A549 treated with DMSO at 1 μM for 4 hours (cell line): Measurements from ENCODE around the gene SHOC1. TPM values are rescaled to one million over a fixed set of nuclear protein-coding genes. Genes with fewer than 3 reads are reported as not detected.

Source experiments
- total RNA-seq: library from RNA; stranded (reverse); fragments of 200-300 nt; extraction: Qiagen RNA extraction; gene quantifications from 5 replicates; pipeline ENCODE4 v1.2.3, GENCODE V29; 2022; ENCODE audit warnings: low read depth

Gene SHOC1
- total RNA-seq = 0.07 TPM in 1 of 5 replicates, not detected in the others

GRCh38 chr9:111794835-111795556, at the start of gene SHOC1:
Gene SHOC1, minus strand, starts transcription at chr9:111794937. Its CDS starts 3,519 bp downstream, at chr9:111791418.

Other genes starting within 250 kb of the SHOC1 start
- gene PTGR1, start 195.3 kb downstream of the SHOC1 start, total RNA-seq = 352 to 392 TPM (median 380 TPM) in 5 replicates
- gene DNAJC25, start 163.6 kb downstream of the SHOC1 start, total RNA-seq = 10.0 to 12.4 TPM (median 11.9 TPM) in 5 replicates
- 58.2 to 72.1 TPM (median 63.6 TPM) in 5 replicates for gene GNG10, start 133.3 kb downstream of the SHOC1 start, total RNA-seq
- gene UGCG, start 101.9 kb upstream of the SHOC1 start, total RNA-seq = 18.3 to 22.2 TPM (median 19.0 TPM) in 5 replicates